Bronchus fibroblast of lung (primary cell): Measurements from ENCODE around the gene METTL9. TPM values are rescaled to one million over a fixed set of nuclear protein-coding genes. Genes with fewer than 3 reads are reported as not detected.

Source experiments
- total RNA-seq: library from RNA; depleted of rRNA; stranded (reverse); fragments of >200 nt; gene quantifications from 2 replicates; pipeline ENCODE4 v1.2.3, GENCODE V29; 2015

The METTL9 gene
- 154 and 166 TPM in 2 replicates for total RNA-seq

DNA sequence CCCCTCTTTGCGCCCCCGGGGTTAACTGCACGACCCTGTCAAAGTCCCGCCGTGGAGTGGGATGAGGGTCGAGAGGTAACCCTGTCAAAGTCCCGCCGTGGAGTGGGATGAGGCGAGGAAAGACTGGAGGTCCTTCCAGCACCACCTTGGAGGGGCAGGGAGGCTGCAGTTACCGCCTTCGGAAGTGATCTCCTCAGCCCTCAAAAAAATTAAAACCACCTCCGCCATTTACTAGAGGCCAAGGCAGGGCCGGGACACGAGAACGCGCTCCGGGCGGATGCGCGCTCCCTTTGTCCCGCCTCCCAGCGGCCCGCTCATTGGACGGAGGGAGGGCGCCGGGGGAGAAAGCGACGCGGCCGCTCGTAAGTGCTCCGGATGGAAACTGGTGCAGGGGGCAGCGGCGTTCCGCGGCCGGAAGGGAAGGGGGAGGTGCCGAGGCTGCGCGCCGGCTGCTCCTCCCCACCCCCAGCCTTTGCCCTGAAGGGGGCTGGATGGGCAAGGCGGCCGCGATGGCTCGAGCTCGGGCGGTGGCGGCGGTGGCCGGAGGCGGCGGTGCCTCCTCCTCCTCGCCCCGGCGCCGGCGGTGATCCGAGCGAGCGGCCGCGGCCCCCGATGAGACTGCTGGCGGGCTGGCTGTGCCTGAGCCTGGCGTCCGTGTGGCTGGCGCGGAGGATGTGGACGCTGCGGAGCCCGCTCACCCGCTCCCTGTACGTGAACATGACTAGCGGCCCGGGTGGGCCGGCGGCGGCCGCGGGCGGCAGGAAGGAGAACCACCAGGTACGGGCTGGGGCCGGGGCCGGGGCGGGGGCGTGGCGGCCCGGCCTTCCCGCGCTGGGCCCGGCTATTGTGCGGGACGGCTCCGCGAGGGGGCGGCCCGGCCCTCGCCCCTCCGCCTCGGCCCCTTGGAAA, at the start of gene METTL9:
Gene METTL9, plus strand, starts transcription at position 456 of the 909 bp plus-strand sequence. Its CDS starts 157 bp downstream, at position 613.

DNA sequence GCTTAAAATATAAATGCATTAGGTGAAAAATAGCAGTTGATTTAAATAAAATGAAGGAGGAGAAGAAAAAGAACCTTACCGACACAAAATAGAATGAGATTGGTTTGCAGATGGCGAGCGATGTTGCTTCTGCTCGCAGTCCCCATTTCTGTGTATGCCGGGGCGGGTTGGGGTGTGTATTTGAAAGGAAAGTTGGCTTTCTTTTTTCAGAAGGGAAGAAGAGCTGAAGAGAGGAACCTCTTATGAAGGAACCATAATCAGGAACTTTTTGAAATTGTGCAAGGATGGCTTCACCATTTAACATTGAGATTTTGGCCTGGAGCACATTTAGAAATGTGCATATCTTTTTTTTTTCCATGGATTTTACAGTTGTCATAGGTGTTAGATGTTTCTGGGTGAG, 53.1 kb downstream of the METTL9 start, which contains the start of gene IGSF6:
Gene IGSF6, minus strand, starts transcription at position 156 of the 400 bp plus-strand sequence. Its CDS starts 10 bp downstream, at position 146.

DNA sequence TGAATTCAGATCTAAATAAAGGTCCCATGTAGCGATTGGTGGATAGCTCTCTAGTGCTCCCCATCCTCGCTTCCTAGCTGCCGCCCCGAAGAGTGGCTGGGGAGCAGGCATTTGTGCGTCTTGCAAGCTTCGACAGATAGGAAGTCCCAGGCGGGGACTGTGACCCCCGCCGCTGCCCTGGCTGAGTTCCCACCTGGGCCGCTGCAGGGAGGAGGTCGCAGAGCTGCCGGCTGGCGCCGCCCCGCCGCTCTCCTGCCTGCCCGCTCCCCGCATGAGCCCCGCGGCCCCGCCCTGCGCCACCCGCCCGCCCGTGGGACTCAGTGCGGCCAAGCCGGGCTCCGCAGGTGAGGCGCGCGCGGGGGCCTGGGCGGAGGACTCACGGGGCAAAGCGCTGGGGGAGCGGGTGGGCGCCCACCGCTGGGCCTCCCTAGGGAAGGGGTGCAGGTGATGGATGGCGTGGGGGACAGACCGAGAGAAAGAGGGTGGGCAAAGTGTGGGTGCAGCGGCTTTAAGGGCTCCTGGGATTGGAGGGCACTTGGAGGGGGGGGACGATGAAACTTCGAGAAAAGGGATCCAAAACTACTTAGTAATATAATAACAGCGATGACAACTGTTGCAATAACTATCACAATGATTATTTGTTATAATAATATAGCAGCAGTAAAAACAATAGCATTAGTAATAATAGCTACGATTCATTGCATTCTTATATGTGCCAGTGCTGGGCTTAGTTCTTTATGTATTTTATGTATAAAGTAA, 64.7 kb downstream of the METTL9 start, which contains the start of gene OTOA:
Gene OTOA, plus strand, starts transcription at position 80 of the 759 bp plus-strand sequence. CDS start 14,547 bp downstream, outside the sequence.

Other genes starting within 250 kb of the METTL9 start
- not detected in 2 replicates for gene IGSF6, start 53.0 kb downstream of the METTL9 start, total RNA-seq
- under 0.01 and 0.17 TPM in 2 replicates for gene OTOA, start 64.4 kb downstream of the METTL9 start, total RNA-seq